Osteocyte (in vitro differentiated cells): ENCODE results near the gene PEX5L. TPM values are rescaled to one million over a fixed set of nuclear protein-coding genes. Genes with fewer than 3 reads are reported as not detected.
A peak's percentile ranks its signal among the peaks of the same experiment; 100 is the strongest.

Source experiments
- DNase-seq: peaks from one replicate; pipeline ENCODE4 v3.0.0; 2021; ENCODE audit warnings: mixed read lengths; ENCODE audit not compliant: unreplicated experiment; ENCODE audit errors: extremely low spot score
- H3K27ac Mint-ChIP-seq: one replicate; pipeline ENCODE4 v1.8.0; 2021; ENCODE audit warnings: mild to moderate bottlenecking, mixed read lengths; ENCODE audit not compliant: unreplicated experiment
- H3K27me3 Mint-ChIP-seq: one replicate; pipeline ENCODE4 v1.8.0; 2021; ENCODE audit warnings: mixed read lengths; ENCODE audit not compliant: unreplicated experiment
- H3K36me3 Mint-ChIP-seq: one replicate; pipeline ENCODE4 v1.8.0; 2021; ENCODE audit warnings: mixed read lengths; ENCODE audit not compliant: unreplicated experiment
- H3K4me1 Mint-ChIP-seq: one replicate; pipeline ENCODE4 v1.8.0; 2021; ENCODE audit warnings: mixed read lengths; ENCODE audit not compliant: unreplicated experiment
- H3K4me3 Mint-ChIP-seq: one replicate; pipeline ENCODE4 v1.8.0; 2021; ENCODE audit warnings: mild to moderate bottlenecking, moderate library complexity, mixed read lengths; ENCODE audit not compliant: unreplicated experiment
- H3K9me3 Mint-ChIP-seq: one replicate; pipeline ENCODE4 v1.8.0; 2021; ENCODE audit warnings: mixed read lengths; ENCODE audit not compliant: unreplicated experiment
- total RNA-seq: library from RNA; stranded (reverse); gene quantifications from 2 replicates; pipeline ENCODE4 v1.2.1, GENCODE V29; 2021
- TF ChIP-seq, protein P1 (sequence below): fragments of 200-600 bp; sonication (generic); IDR thresholded peaks from 2 replicates; pipeline ENCODE4 v1.5.0; 2021; ENCODE audit warnings: antibody characterized with exemption, mild to moderate bottlenecking, moderate library complexity

PEX5L gene
- total RNA-seq, 1 donor from 2014 or later = not detected

- Mint-ChIP-seq H3K4me1 (no peaks in the 10 kb centered on the region), H3K27me3 (peaks cover 35% of the 10 kb centered on the region), H3K4me3 (no peak overlapping the region), H3K36me3 (no peaks in the 10 kb centered on the region), H3K9me3 (no peaks in the 10 kb centered on the region), H3K27ac (no peak overlapping the region)
- DNase-seq = no peak
- TF ChIP-seq, protein P1, sequence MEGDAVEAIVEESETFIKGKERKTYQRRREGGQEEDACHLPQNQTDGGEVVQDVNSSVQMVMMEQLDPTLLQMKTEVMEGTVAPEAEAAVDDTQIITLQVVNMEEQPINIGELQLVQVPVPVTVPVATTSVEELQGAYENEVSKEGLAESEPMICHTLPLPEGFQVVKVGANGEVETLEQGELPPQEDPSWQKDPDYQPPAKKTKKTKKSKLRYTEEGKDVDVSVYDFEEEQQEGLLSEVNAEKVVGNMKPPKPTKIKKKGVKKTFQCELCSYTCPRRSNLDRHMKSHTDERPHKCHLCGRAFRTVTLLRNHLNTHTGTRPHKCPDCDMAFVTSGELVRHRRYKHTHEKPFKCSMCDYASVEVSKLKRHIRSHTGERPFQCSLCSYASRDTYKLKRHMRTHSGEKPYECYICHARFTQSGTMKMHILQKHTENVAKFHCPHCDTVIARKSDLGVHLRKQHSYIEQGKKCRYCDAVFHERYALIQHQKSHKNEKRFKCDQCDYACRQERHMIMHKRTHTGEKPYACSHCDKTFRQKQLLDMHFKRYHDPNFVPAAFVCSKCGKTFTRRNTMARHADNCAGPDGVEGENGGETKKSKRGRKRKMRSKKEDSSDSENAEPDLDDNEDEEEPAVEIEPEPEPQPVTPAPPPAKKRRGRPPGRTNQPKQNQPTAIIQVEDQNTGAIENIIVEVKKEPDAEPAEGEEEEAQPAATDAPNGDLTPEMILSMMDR = no peak
Observed at GRCh38 chr3:179876440-179876839, 160.3 kb downstream of the PEX5L start.

- TF ChIP-seq, protein P1 = no peak
- no peaks in the 10 kb centered on the region for H3K36me3 Mint-ChIP-seq
- H3K4me3 Mint-ChIP-seq = no peak overlapping the region
- H3K27ac Mint-ChIP-seq = no peak overlapping the region
- DNase-seq = no peak
- peaks cover 2% of the 10 kb centered on the region for H3K4me1 Mint-ChIP-seq
- peaks cover 23% of the 10 kb centered on the region for H3K27me3 Mint-ChIP-seq
- H3K9me3 Mint-ChIP-seq = no peaks in the 10 kb centered on the region
Observed at GRCh38 chr3:179872842-179873241, 163.9 kb downstream of the PEX5L start.

DNA sequence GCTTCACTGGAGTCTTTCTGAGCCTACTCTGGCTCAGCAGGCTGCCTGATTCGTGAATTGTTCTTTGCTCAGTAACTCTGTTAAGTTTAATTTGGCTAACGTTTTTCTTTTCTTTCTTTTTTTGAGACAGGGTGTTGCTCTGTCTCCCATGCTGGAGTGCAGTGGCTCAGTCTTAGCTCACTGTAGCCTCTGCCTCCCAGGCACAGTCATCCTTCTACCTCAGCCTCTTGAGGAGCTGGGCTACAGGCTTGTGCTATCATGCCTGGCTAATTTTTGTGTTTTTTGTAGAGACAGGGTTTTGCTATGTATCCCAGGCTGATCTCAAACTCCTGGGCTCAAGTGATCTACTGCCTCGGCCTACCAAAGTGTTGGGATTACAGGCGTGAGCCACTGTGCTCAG is 165.0 kb downstream of the PEX5L start:
- no peaks in the 10 kb centered on the region for H3K36me3 Mint-ChIP-seq
- TF ChIP-seq, protein P1 = no peak
- no peak for DNase-seq
- H3K9me3 Mint-ChIP-seq = no peaks in the 10 kb centered on the region
- H3K4me3 Mint-ChIP-seq = no peak overlapping the region
- peaks cover 2% of the 10 kb centered on the region for H3K4me1 Mint-ChIP-seq
- peaks cover 22% of the 10 kb centered on the region for H3K27me3 Mint-ChIP-seq
- no peak overlapping the region for H3K27ac Mint-ChIP-seq

- TF ChIP-seq, protein P1 = no peak
- Mint-ChIP-seq H3K4me1 (peaks cover 8% of the 10 kb centered on the region), H3K27ac (peak overlapping the region; percentile 5), H3K4me3 (no peak overlapping the region), H3K27me3 (peaks cover 15% of the 10 kb centered on the region), H3K9me3 (no peaks in the 10 kb centered on the region), H3K36me3 (no peaks in the 10 kb centered on the region)
- DNase-seq = no peak
Observed at GRCh38 chr3:179868715-179869114, 168.0 kb downstream of the PEX5L start.

GRCh38 chr3:179867961-179868360 is 168.8 kb downstream of the PEX5L start:
- TF ChIP-seq, protein P1 = no peak
- Mint-ChIP-seq H3K4me1 (peaks cover 8% of the 10 kb centered on the region), H3K36me3 (no peaks in the 10 kb centered on the region), H3K27ac (no peak overlapping the region), H3K27me3 (peaks cover 15% of the 10 kb centered on the region), H3K9me3 (peaks cover 3% of the 10 kb centered on the region), H3K4me3 (no peak overlapping the region)
- no peak for DNase-seq
